NCI-H2107 treated with DMSO at 0.1 percent for 48 hours (cell line): ENCODE measurements around the gene NKIRAS1.
"Not testable (repeated sequence)": the region's sequence is repeated elsewhere in the genome, so short reads cannot be mapped to it uniquely, and the experiment has no call there.

Source experiments
- DNase-seq: peaks from one replicate; lab custom pipeline; 2025; ENCODE audit not compliant: unreplicated experiment; lab: John Stamatoyannopoulos, UW

Gene NKIRAS1

DNA sequence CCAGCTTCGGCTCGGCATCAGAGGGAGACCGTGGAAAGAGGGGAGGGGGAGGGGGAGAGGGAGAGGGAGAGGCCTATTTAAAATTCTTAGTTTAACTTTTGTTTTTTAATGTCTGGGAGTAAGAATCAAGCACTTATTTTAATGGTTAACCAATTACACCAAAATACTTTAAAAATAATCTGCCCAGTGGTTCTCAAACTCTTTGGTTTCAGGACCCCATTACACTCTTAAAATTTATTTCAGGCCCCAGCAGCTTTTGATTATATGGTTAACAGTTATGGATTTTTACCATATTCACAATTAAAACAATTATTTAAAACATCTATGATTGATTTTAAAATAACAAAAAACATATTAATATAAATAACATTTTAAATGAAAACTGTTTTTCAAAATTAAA, 44.5 kb downstream of the NKIRAS1 start:
- DNase-seq, result no peak

GRCh38 chr3:23871361-23871760, 45.4 kb downstream of the NKIRAS1 start:
- not testable (repeated sequence) for DNase-seq

DNA sequence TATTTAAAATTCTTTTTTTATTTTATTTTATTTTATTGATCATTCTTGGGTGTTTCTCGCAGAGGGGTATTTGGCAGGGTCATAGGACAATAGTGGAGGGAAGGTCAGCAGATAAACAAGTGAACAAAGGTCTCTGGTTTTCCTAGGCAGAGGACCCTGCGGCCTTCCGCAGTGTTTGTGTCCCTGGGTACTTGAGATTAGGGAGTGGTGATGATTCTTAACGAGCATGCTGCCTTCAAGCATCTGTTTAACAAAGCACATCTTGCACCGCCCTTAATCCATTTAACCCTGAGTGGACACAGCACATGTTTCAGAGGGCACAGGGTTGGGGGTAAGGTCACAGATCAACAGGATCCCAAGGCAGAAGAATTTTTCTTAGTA, 46.1 kb downstream of the NKIRAS1 start:
- not testable (repeated sequence) for DNase-seq

GRCh38 chr3:23869977-23870662, 46.7 kb downstream of the NKIRAS1 start:
- DNase-seq, result no peak

DNA sequence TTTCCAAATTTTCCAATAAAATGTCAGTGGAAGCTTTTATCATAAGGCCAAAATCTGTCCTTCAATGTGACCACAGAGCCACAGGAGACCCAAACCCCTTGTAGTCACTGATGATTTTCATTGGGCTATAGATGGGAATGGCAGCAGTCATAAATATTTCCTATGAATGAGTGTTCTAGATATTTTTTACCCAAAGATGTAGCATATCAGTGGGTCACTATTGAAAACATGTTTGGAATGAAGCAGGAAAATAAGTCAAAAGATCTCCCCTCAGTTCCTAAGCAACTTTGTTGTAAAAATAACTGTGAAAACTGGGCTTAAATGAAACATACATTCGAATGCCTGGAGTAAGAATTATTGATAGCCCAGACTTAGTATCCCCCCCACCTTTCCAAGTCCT, 49.0 kb downstream of the NKIRAS1 start:
- no peak for DNase-seq

GRCh38 chr3:23867400-23867799, 49.4 kb downstream of the NKIRAS1 start:
- no peak for DNase-seq

GRCh38 chr3:23865595-23866396, 51.0 kb downstream of the NKIRAS1 start:
- DNase-seq, result no peak

GRCh38 chr3:23864931-23865330, 51.9 kb downstream of the NKIRAS1 start:
- no peak for DNase-seq

GRCh38 chr3:23863060-23863459, 53.7 kb downstream of the NKIRAS1 start:
- DNase-seq, result no peak

DNA sequence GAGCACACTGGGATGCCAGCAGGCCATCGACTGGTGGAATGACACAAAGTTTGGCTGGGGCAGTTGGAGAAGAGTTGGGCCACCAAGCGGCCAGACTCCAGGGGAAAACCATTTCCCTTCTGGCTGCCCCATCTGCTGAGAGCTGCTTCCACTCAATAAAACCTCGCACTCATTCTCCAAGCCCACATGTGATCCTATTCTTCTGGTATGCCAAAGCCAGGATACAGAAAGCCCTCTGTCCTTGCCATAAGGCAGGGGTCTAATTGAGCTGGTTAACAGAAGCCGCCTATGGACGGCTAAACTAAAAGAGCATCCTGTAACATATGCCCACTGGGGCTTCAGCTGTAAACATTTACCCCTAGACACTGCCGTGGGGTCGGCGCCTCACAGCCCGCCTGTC, 55.1 kb downstream of the NKIRAS1 start:
- DNase-seq, result no peak

- no peak for DNase-seq
Measured at GRCh38 chr3:23859839-23860382, 56.9 kb downstream of the NKIRAS1 start.

DNA sequence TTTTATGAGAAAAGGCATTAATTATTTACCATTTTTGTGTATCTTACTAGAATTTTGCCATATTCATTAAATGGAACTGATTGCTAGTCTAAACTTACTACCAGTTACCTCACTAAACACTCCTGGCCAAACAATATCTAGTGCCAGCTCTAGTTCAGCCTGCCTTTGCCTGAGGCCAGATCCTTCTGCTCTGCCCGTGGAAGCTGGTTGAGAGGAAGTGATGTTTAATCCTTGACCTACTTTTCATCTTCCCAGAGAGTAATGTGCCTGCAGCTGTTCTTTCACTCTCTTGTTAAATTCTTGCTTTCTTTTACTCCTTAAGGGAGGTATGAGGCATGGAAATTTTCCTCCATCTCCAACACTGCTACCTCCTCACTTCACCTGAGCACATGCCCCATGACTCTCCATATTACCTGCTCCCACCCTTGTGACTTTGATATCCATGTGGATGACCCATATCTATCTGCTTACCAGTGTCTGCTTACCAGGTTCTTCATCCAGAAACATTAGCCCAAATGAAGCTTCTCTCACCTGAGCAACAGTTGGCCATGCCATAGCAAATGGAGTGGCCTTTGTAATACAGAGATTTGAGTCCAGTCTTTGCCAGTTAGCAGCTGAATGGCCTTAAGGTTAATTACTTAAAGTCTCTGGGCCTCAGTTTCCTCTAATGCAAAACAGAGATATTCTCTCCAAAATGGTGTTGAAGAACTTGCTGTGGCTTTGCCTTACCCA, 57.6 kb downstream of the NKIRAS1 start:
- DNase-seq, result no peak

DNA sequence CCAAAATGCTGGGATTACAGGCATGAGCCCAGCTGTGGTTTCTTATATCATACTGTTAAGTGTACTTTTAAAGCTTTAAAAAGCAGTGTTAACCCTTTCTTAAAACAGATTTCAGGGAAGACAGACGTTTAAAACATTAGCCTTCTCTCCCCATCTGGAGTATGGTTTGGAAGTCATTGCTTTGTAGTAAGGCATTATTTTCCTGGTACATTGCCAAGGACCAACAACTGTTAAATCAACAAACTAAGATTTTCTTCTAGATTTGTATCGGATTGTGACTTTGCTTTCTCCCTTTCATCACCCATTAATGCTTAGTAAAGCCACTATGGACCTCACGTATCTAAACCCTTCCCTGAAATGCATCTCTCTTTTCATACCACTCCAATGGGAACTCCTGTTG, 60.5 kb downstream of the NKIRAS1 start:
- no peak for DNase-seq

DNA sequence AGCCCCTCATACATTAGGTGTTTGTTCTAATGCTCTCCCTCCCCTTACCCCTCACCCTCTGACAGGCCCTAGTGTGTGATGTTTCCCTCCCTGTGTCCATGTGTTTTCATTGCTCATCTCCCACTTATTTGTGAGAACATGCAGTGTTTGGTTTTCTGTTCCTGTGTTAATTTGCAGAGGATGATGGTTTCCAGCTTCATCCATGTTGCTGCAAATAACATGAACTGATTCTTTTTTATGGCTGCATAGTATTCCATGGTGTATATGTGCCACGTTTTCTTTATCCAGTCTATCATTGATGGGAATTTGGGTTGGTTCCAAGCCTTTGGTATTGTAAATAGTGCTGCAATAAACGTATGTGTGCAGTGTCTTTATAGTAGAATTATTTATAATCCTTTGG, 67.3 kb downstream of the NKIRAS1 start:
- not testable (repeated sequence) for DNase-seq

DNA sequence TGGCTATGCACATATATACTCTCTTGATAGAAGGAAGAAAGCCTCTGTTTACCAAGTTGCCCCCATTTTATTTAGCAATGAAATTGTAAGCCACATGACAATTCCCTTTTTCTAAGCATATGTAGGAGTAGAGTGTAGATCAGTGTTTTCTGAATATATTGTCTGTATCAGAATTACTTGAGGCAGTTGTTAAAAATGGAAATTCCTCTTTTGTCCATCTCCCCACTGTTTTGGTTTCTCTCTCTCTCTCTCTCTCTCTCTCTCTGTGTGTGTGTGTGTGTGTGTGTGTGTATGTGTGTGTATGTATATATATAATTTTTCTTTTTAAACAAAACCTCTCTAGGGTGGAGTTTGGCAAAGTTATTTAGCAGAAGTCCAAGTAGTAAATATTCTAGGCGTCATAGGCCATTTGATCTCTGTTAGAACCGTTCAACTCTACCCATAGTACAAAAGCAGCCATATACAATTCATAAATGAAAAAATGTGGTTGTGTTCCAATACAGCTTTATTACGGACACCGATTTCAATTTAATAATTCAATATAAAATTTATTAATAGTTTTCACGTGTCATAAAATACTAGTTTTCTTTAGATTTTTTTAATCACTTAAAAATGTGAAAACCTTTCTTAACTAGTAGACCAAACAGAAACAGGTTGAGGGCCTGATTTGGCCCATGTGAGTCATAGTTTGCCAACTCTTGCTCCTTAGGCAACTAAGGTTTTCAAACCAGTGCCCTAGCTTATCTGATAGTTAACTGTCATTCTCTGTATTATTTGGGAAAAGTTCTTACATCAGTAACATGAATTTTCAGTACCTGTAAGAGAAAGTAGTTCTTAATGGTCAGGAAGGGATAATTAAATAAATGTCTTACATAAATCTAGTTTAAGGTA, 71.2 kb downstream of the NKIRAS1 start:
- no peak for DNase-seq

DNA sequence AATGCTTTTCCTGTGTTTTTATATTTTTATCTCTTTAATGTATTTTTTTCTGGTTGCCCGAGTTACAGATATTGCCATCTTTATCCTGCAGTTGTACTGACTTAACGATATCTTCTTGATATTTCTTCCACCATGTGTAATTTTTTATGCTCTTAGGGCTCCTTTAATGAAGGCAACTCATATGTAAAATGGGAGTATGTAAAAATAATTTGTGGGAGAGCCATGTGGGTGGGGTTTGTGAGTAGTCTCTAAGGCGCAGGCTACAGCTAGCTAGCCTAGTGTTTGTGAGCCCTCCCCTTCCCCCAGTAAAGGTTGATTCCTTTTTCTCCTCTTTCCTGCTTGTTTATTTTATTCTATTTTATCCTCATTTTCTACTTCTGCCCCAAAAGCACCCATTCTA, 72.9 kb downstream of the NKIRAS1 start:
- no peak for DNase-seq
